Ectodermal cell (in vitro differentiated cells): Measurements from ENCODE around the gene UFC1.

Experiments used
- H3K27ac ChIP-seq: 2 replicates; pipeline ENCODE4 v1.7.0; 2013; ENCODE audit warnings: mild to moderate bottlenecking, low read depth, low read length; ENCODE audit not compliant: insufficient read depth, poor library complexity, severe bottlenecking
- H3K27me3 ChIP-seq: 2 replicates; pipeline ENCODE4 v1.7.0; 2013; ENCODE audit warnings: mild to moderate bottlenecking, low read length; ENCODE audit not compliant: insufficient read depth, control insufficient read depth, poor library complexity, severe bottlenecking
- H3K36me3 ChIP-seq: one replicate; pipeline ENCODE4 v1.7.0; 2013; ENCODE audit warnings: low read length; ENCODE audit not compliant: control insufficient read depth, insufficient read depth
- H3K4me1 ChIP-seq: one replicate; pipeline ENCODE4 v1.7.0; 2013; ENCODE audit warnings: low read length; ENCODE audit not compliant: control insufficient read depth, insufficient read depth
- H3K4me3 ChIP-seq: 2 replicates; pipeline ENCODE4 v1.7.0; 2013; ENCODE audit warnings: low read depth, low read length, control low read depth; ENCODE audit not compliant: insufficient read depth
- H3K9me3 ChIP-seq: 2 replicates; pipeline ENCODE4 v1.7.0; 2013; ENCODE audit warnings: mild to moderate bottlenecking, low read length, moderate library complexity; ENCODE audit not compliant: control insufficient read depth
- WGBS, 2 experiments: methylation state at CpG; one replicate each; pipeline ENCODE4 v1.1.7; 2013; ENCODE audit warnings: missing lambda C conversion rate in 2 of 2; 5-methylcytosine and 5-hydroxymethylcytosine counted together

The UFC1 gene

GRCh38 chr1:161199506-161200139 lies 45.8 kb downstream of the UFC1 start:
- Histone ChIP-seq H3K9me3 (no peaks in the 10 kb centered on the region), H3K36me3 (peaks cover 3% of the 10 kb centered on the region), H3K27ac (peak overlapping the region; percentile 58), H3K4me3 (no peak overlapping the region), H3K4me1 (peaks cover 54% of the 10 kb centered on the region), H3K27me3 (no peaks in the 10 kb centered on the region)
- 63 to 70% methylated on average over 5 of the region's 5 CpGs for WGBS, 2 experiments

- no peaks in the 10 kb centered on the region for H3K9me3 ChIP-seq
- H3K4me3 ChIP-seq: no peak overlapping the region
- H3K4me1 ChIP-seq: peaks cover 54% of the 10 kb centered on the region
- peak overlapping the region; percentile 52 for H3K27ac ChIP-seq
- H3K27me3 ChIP-seq: no peaks in the 10 kb centered on the region
- H3K36me3 ChIP-seq: peaks cover 8% of the 10 kb centered on the region
- WGBS, 2 experiments: 65 to 70% methylated on average over 5 of the region's 5 CpGs
Measured at GRCh38 chr1:161200421-161200991, 46.7 kb downstream of the UFC1 start.

- H3K27me3 ChIP-seq: no peaks in the 10 kb centered on the region
- H3K9me3 ChIP-seq: no peaks in the 10 kb centered on the region
- peaks cover 11% of the 10 kb centered on the region for H3K36me3 ChIP-seq
- peaks cover 53% of the 10 kb centered on the region for H3K4me1 ChIP-seq
- H3K27ac ChIP-seq: peak overlapping the region; percentile 81
- no peak overlapping the region for H3K4me3 ChIP-seq
- WGBS, 2 experiments: 88 to 89% methylated on average over 13 of the region's 13 CpGs
Measured at GRCh38 chr1:161200992-161201835, 47.4 kb downstream of the UFC1 start.

- Histone ChIP-seq H3K4me3 (peak within 1 kb of the TSS; percentile 97), H3K4me1 (peaks cover 45% of the 10 kb centered on the region), H3K9me3 (no peaks in the 10 kb centered on the region), H3K36me3 (peaks cover 19% of the 10 kb centered on the region), H3K27me3 (no peaks in the 10 kb centered on the region), H3K27ac (peak within 1 kb of the TSS; percentile 81)
- 6 to 7% methylated on average over 53 of the region's 53 CpGs for WGBS, 2 experiments
Measured at GRCh38 chr1:161201836-161202712, 48.3 kb downstream of the UFC1 start, which contains the start of gene NDUFS2. Gene NDUFS2 (plus strand): TSS chr1:161202367. CDS start chr1:161202386, 19 bp downstream.

- Histone ChIP-seq H3K4me1 (peaks cover under 1% of the 10 kb centered on the region), H3K27ac (no peak overlapping the region), H3K27me3 (no peaks in the 10 kb centered on the region), H3K9me3 (no peaks in the 10 kb centered on the region), H3K4me3 (no peak overlapping the region), H3K36me3 (peaks cover 37% of the 10 kb centered on the region)
- 95% methylated on average over 12 of the region's 12 CpGs for WGBS, 2 experiments
Measured at GRCh38 chr1:161206411-161207140, 52.8 kb downstream of the UFC1 start.

GRCh38 chr1:161207173-161207572 lies 53.4 kb downstream of the UFC1 start:
- 89 to 90% methylated on average over 8 of the region's 8 CpGs for WGBS, 2 experiments
- H3K4me1 ChIP-seq: no peaks in the 10 kb centered on the region
- H3K27me3 ChIP-seq: no peaks in the 10 kb centered on the region
- H3K9me3 ChIP-seq: no peaks in the 10 kb centered on the region
- H3K27ac ChIP-seq: no peak overlapping the region
- no peak overlapping the region for H3K4me3 ChIP-seq
- peaks cover 43% of the 10 kb centered on the region for H3K36me3 ChIP-seq
